ENCODE measurements around the gene PAX2.

Gene PAX2

DNA sequence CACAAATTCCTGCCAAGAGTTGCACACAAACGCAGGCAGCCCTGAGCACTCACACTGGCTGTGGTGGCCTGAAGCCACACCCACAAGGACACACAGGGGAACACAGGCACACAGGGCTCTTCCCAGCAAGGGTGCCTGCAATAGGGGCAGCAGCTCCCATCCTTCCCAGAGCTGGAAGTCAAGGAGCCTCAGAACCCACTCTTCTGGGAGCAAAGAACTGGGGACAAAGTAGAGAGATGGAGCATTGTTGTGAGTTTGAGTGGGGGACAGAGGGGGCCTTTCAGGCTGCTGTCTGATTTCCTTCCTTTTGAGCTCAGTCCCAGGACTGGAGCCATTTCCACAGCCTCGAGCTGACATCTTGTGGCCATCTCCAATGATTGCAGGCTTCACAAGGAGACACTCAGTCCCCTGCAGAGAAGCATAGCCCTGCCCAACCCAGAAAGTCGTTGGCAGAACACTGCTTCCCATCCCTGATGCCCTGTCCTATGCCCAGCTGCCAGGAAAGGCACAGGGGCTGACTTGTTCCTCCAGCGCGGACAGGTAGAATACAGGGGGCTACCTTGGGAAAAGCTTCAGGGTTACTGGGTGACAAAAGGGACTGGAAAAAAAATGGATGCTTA lies 133.0 kb downstream of the PAX2 start:
- Mint-ChIP-seq H3K4me1 (ENCODE audit: low read depth) (no peaks in the 10 kb centered on the region), H3K27ac (no peak overlapping the region), H3K9me3 (no peaks in the 10 kb centered on the region), H3K27me3 (ENCODE audit: low read depth) (peaks cover 12% of the 10 kb centered on the region), H3K36me3 (ENCODE audit: low read depth) (no peaks in the 10 kb centered on the region), H3K4me3 (no peak overlapping the region)
